Right lobe of liver (tissue), 4 donors: ENCODE results near the gene GLIPR2.

ENCODE experiments used
- CTCF ChIP-seq, 4 donors: fragments of 200-600 bp in 3 of 4; fragments of 450-650 bp in 1 of 4; IDR thresholded peaks; one replicate each; pipeline versions ENCODE4 v1.5.1 to v1.8.0; 2016 to 2022; ENCODE audit warnings: antibody characterized with exemption in 4 of 4, mild to moderate bottlenecking in 2 of 4
- POLR2A ChIP-seq: fragments of 450-650 bp; IDR thresholded peaks from one replicate; pipeline ENCODE4 v1.6.1; 2017; ENCODE audit warnings: antibody characterized with exemption, mild to moderate bottlenecking
- donor health status: DM: no; HTN: no; CAD: no.
- donor health status: DM: no; HTN: no; CAD: no.
- donor health status: DM: no; HTN: yes; CAD: no.

- TF ChIP-seq POLR2A (no peak), CTCF (IDR thresholded peaks at IDR 0.05) (no peak)
These were observed 15.0 kb downstream of the GLIPR2 start for GRCh38 chr9:36151316-36152210.
